SK-N-DZ (cell line): ENCODE measurements around the gene PLA1A.
"Not testable (repeated sequence)": the region's sequence is repeated elsewhere in the genome, so short reads cannot be mapped to it uniquely, and the experiment has no call there.

Experiments
- DNase-seq: peaks from one replicate; pipeline ENCODE4 v3.0.0-alpha.2; 2015; ENCODE audit warnings: low spot score

The PLA1A gene

GRCh38 chr3:119662604-119663373 is 65.1 kb downstream of the PLA1A start:
- DNase-seq, result no peak

DNA sequence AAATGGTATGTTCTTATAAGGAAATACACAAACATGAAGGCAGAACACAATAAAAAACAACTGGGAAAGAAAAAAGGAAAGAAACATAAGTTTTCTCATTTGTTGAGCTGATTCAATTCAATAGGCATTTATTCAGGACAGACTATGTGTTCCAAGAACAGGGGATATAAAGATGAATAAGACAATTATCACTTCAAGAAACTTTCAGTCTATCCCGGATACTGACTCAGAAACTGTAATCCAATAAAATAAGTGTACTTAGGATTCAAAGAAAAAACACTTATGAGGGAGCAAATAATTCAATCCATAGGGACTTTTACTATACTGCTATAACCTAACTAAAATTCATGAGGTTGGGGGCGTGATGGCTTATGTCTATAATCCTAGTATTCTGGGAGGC is 66.2 kb downstream of the PLA1A start:
- DNase-seq, result no peak

- DNase-seq, result no peak
These were observed 66.7 kb downstream of the PLA1A start for GRCh38 chr3:119664370-119664769.

DNA sequence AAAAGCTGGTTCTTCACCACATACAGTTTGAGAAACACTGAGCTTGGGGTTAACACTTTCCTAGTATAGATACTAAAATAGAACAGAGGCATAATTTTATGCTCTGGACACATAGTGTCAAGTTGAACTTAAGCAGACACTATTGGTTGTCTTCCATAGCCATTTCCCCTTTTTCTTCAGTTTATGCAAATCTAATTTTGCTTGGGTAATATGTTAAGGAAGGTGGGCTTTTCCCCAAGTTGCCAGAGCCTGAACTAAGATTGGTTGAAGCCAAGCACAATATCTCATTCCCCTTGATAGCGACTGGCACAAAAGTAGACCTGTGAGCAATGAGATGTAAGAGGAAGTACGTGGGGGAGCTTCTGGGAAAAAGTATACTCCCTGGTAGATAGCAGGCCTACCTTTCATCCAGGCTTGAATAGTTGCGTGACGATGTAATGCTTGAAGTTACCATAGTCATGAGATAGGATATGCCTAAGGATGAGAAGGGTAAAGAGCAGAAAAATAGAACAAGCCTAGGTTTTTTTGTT is 67.2 kb downstream of the PLA1A start:
- DNase-seq, result no peak

GRCh38 chr3:119665954-119666559 is 68.4 kb downstream of the PLA1A start:
- DNase-seq, result no peak

- DNase-seq, result no peak
These were observed 72.4 kb downstream of the PLA1A start for GRCh38 chr3:119669906-119670570.

GRCh38 chr3:119672776-119673175 is 75.1 kb downstream of the PLA1A start:
- no peak for DNase-seq

- no peak for DNase-seq
These were observed 76.2 kb downstream of the PLA1A start for GRCh38 chr3:119673875-119674274.

GRCh38 chr3:119675188-119675874 is 77.6 kb downstream of the PLA1A start:
- peak; percentile 3 for DNase-seq

DNA sequence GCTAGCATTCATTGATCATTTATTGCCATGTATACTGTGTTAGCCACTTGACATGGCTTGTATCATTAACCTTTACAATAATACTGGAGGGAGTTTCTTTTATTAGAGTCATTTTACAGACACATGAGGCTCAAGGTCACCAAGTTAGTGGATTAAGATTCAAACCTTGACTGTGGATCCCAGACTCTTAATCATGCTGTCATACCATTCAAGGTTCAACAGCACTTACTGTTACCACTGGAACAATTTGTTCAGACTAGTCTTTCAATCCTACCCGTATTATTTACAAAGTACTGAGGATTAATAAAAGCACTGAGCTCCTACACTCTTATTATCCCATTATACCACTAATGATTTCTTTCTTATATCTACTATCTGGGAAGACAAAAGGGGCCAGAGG is 78.3 kb downstream of the PLA1A start:
- peak; percentile 5 for DNase-seq

DNA sequence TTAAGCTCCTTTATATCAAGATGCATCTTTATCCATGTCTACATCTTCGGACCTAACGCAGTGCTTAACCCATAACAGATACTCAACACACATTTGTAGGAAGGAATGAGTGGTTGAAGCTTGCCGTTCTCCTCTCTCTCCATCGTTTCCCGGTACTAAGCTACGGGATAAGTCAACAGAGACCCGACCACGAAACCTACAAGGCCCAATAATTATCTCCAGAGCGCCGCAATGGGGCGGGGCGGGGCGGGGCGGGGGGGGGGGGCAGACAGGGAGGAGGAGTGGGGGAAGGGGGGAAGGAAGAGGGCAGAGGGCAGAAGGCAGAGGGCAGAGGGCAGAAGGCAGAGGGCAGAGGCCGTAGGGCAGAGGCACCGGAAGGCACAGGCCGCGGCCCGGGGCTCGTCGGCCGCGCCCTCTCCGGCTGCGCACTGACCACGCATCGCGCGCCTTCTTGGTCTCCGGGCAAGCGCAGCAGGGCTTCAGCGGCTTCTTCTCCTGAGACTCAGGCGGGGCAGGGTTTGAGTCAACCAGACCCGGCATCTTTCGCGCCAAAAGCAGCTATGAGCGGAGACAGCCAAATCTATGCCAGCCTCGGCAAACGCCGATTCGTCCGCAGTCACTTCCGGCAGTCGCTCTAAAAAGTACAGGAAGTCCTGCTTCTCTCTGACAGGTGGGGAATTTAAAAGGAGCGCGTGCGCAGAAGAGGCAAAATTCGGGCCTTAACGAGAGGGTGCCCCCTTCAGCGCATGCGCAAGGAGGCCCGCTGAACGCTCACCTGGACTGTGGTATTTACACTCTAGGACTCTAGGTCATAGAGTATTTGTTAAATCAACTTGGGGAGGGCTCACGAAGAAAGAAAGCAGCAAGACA is 79.3 kb downstream of the PLA1A start, which contains the start of gene COX17:
TSS of gene COX17 (minus strand) at position 636 of the 870 bp plus-strand sequence. CDS start at position 540, 96 bp downstream.
- DNase-seq, result peak; percentile 98

DNA sequence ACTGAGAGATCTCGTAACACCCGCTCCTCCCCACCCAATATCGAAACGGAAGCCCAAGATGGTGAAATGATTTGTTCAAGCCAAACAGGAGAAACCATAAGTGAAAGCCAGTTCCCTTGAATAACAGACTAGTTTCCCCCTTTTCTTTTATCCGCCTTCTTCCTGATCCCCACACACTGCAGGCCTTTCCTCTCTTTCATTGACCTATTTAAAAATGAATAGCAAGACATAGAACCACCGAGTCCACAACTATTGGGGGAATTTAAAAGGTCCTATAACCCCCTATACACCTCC is 79.9 kb downstream of the PLA1A start:
- no peak for DNase-seq

DNA sequence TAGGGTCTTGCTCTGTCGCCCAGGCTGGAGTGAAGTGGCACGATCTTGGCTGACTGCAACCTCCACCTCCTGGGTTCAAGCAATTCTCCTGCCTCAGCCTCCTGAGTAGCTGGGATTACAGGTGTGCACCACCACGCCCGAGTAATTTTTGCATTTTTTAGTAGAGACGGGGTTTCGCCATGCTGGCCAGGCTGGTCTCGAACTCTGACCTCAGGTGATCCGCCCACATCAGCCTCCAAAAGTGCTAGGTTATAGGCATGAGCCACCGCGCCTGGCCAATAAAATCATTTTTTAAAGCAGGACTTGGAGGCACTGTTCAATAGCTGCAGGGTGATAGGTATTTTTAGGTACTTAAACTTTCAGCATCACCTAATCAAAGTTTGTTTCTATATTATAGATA is 80.5 kb downstream of the PLA1A start:
- not testable (repeated sequence) for DNase-seq
